ENCODE measurements around the gene OSBPL6.
"Not testable (repeated sequence)": the region's sequence is repeated elsewhere in the genome, so short reads cannot be mapped to it uniquely, and the experiment has no call there.

The OSBPL6 gene

GRCh38 chr2:178315078-178315477, 120.8 kb downstream of the OSBPL6 start:
- DNase-seq, result no peak

GRCh38 chr2:178315488-178315948, 121.2 kb downstream of the OSBPL6 start:
- no peak for DNase-seq

GRCh38 chr2:178317811-178318210, 123.5 kb downstream of the OSBPL6 start:
- DNase-seq, result no peak

GRCh38 chr2:178320011-178320585, 125.8 kb downstream of the OSBPL6 start:
- peak; percentile 43 for DNase-seq

GRCh38 chr2:178322068-178322467, 127.8 kb downstream of the OSBPL6 start:
- no peak for DNase-seq

GRCh38 chr2:178323331-178323730, 129.0 kb downstream of the OSBPL6 start:
- DNase-seq, result not testable (repeated sequence)

- DNase-seq, result no peak
Measured at GRCh38 chr2:178324077-178324476, 129.8 kb downstream of the OSBPL6 start.

- no peak for DNase-seq
Measured at GRCh38 chr2:178325268-178325667, 131.0 kb downstream of the OSBPL6 start.

GRCh38 chr2:178327516-178327915, 133.2 kb downstream of the OSBPL6 start:
- no peak for DNase-seq

- DNase-seq, result no peak
Measured at GRCh38 chr2:178328037-178328436, 133.7 kb downstream of the OSBPL6 start.

- no peak for DNase-seq
Measured at GRCh38 chr2:178330175-178331017, 136.1 kb downstream of the OSBPL6 start.

- DNase-seq, result no peak
Measured at GRCh38 chr2:178331474-178332432, 137.4 kb downstream of the OSBPL6 start.

- no peak for DNase-seq
Measured at GRCh38 chr2:178333851-178334250, 139.5 kb downstream of the OSBPL6 start.

- no peak for DNase-seq
Measured at GRCh38 chr2:178335230-178335629, 140.9 kb downstream of the OSBPL6 start.

GRCh38 chr2:178344121-178344520, 149.8 kb downstream of the OSBPL6 start:
- no peak for DNase-seq

GRCh38 chr2:178345951-178346350, 151.6 kb downstream of the OSBPL6 start:
- no peak for DNase-seq

- no peak for DNase-seq
Measured at GRCh38 chr2:178350051-178350450, 155.7 kb downstream of the OSBPL6 start.

GRCh38 chr2:178357704-178358103, 163.4 kb downstream of the OSBPL6 start:
- DNase-seq, result not testable (repeated sequence)

- DNase-seq, result no peak
Measured at GRCh38 chr2:178359192-178359912, 165.0 kb downstream of the OSBPL6 start.

GRCh38 chr2:178361588-178361987, 167.3 kb downstream of the OSBPL6 start:
- DNase-seq, result no peak

GRCh38 chr2:178363252-178363651, 168.9 kb downstream of the OSBPL6 start:
- peak; percentile 1 for DNase-seq

- DNase-seq, result no peak
Measured at GRCh38 chr2:178365116-178365515, 170.8 kb downstream of the OSBPL6 start.
